Osteocyte (in vitro differentiated cells): ENCODE data around the gene ESRRA. TPM values are rescaled to one million over a fixed set of nuclear protein-coding genes. Genes with fewer than 3 reads are reported as not detected.
A peak's percentile ranks its signal among the peaks of the same experiment; 100 is the strongest.

ENCODE experiments used
- DNase-seq: peaks from one replicate; pipeline ENCODE4 v3.0.0; 2021; ENCODE audit warnings: mixed read lengths; ENCODE audit not compliant: unreplicated experiment; ENCODE audit errors: extremely low spot score
- H3K27ac Mint-ChIP-seq: one replicate; pipeline ENCODE4 v1.8.0; 2021; ENCODE audit warnings: mild to moderate bottlenecking, mixed read lengths; ENCODE audit not compliant: unreplicated experiment
- H3K27me3 Mint-ChIP-seq: one replicate; pipeline ENCODE4 v1.8.0; 2021; ENCODE audit warnings: mixed read lengths; ENCODE audit not compliant: unreplicated experiment
- H3K36me3 Mint-ChIP-seq: one replicate; pipeline ENCODE4 v1.8.0; 2021; ENCODE audit warnings: mixed read lengths; ENCODE audit not compliant: unreplicated experiment
- H3K4me1 Mint-ChIP-seq: one replicate; pipeline ENCODE4 v1.8.0; 2021; ENCODE audit warnings: mixed read lengths; ENCODE audit not compliant: unreplicated experiment
- H3K4me3 Mint-ChIP-seq: one replicate; pipeline ENCODE4 v1.8.0; 2021; ENCODE audit warnings: mild to moderate bottlenecking, moderate library complexity, mixed read lengths; ENCODE audit not compliant: unreplicated experiment
- H3K9me3 Mint-ChIP-seq: one replicate; pipeline ENCODE4 v1.8.0; 2021; ENCODE audit warnings: mixed read lengths; ENCODE audit not compliant: unreplicated experiment
- total RNA-seq: library from RNA; stranded (reverse); gene quantifications from 2 replicates; pipeline ENCODE4 v1.2.1, GENCODE V29; 2021
- TF ChIP-seq, protein P1 (sequence below): fragments of 200-600 bp; sonication (generic); IDR thresholded peaks from 2 replicates; pipeline ENCODE4 v1.5.0; 2021; ENCODE audit warnings: antibody characterized with exemption, mild to moderate bottlenecking, moderate library complexity

ESRRA gene
- total RNA-seq, 1 donor from 2014 or later: 37.4 TPM

DNA sequence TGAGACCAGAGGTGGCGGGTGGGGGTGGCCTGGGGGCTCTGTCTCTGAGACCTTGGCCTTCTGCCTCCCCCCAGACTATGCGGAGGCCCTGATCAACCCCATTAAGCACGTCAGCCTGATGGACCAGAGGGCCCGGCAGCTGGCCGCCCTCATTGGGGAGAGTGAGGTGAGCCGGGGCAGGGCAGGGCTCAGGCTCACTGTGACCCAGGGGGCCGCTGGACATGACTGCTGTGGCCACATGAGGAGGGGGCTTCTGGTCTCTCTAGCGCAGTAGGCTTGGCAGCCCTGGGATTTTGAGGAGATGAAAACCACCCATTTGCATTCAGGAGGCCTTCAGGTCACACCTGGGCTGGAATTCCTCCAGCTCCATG, 41.4 kb upstream of the ESRRA start:
- no peak overlapping the region for H3K4me3 Mint-ChIP-seq
- H3K36me3 Mint-ChIP-seq: peaks cover 16% of the 10 kb centered on the region
- DNase-seq: no peak
- no peaks in the 10 kb centered on the region for H3K9me3 Mint-ChIP-seq
- TF ChIP-seq, protein P1, sequence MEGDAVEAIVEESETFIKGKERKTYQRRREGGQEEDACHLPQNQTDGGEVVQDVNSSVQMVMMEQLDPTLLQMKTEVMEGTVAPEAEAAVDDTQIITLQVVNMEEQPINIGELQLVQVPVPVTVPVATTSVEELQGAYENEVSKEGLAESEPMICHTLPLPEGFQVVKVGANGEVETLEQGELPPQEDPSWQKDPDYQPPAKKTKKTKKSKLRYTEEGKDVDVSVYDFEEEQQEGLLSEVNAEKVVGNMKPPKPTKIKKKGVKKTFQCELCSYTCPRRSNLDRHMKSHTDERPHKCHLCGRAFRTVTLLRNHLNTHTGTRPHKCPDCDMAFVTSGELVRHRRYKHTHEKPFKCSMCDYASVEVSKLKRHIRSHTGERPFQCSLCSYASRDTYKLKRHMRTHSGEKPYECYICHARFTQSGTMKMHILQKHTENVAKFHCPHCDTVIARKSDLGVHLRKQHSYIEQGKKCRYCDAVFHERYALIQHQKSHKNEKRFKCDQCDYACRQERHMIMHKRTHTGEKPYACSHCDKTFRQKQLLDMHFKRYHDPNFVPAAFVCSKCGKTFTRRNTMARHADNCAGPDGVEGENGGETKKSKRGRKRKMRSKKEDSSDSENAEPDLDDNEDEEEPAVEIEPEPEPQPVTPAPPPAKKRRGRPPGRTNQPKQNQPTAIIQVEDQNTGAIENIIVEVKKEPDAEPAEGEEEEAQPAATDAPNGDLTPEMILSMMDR: no peak
- H3K4me1 Mint-ChIP-seq: peaks cover 16% of the 10 kb centered on the region
- H3K27me3 Mint-ChIP-seq: no peaks in the 10 kb centered on the region
- H3K27ac Mint-ChIP-seq: no peak overlapping the region

DNA sequence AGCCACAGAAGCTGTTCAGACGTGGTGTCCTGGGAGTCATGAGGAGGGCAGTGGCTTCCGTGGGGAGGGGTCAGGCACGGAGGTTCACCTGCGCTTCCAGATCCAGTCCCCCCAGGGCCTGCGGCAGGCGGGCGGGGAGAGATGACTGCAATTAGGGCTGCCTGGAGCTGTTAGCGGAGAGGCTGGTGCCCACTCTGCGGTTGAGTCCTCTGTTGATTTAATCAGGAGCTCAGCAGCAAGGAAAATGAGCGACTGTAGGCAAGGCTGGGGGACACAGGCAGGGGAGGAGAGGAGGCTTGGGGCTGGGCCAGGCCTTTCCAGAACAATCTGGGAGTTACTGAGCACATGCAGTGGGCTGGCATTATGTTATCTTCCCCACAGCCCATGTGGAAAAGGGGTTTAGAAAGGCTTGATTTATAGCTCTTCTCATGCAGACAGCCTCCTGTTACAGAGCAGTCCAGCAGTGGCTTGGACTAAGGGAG, 40.9 kb upstream of the ESRRA start:
- peaks cover 14% of the 10 kb centered on the region for H3K36me3 Mint-ChIP-seq
- no peaks in the 10 kb centered on the region for H3K27me3 Mint-ChIP-seq
- TF ChIP-seq, protein P1: no peak
- H3K4me3 Mint-ChIP-seq: no peak overlapping the region
- no peak for DNase-seq
- H3K4me1 Mint-ChIP-seq: peaks cover 19% of the 10 kb centered on the region
- no peaks in the 10 kb centered on the region for H3K9me3 Mint-ChIP-seq
- no peak overlapping the region for H3K27ac Mint-ChIP-seq

DNA sequence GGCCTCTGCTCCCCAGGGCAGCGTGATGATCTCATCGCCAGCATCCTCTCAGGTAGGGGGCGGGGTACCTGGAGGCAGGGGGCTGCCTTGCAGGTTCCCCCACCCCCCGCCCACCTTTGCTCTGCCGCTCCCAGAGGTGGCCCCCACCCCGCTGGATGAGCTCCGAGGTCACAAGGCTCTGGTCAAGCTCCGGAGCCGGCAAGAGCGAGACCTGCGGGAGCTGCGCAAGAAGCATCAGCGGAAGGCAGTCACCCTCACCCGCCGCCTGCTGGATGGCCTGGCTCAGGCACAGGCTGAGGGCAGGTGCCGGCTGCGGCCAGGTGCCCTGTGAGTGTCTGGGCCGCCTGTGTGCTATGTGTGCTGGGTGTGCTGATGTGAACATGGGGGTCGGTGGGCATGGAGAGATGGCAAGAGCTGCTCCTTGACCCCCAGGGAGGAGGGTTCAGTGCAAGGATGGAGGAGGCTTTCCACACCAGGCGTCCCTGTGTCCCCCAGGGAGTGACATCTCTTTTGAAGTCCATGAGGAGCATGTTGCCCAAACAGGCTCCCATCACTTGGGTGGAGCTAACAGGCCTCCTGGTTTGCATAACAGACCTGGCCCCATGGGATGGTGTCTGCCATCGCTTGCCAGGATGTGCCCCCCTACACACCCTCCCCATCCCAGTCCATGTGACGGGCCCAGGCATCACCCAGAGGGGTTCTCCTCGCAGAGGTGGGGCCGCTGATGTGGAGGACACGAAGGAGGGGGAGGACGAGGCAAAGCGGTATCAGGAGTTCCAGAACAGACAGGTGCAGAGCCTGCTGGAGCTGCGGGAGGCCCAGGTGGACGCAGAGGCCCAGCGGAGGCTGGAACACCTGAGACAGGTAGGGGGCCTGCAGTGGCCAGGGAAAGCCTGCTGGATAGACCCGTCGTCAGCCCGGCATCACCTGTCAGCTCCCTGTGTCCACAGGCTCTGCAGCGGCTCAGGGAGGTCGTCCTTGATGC, 39.9 kb upstream of the ESRRA start:
- Mint-ChIP-seq H3K27ac (no peak overlapping the region), H3K9me3 (no peaks in the 10 kb centered on the region), H3K4me1 (peaks cover 19% of the 10 kb centered on the region), H3K27me3 (no peaks in the 10 kb centered on the region), H3K4me3 (no peak overlapping the region), H3K36me3 (peaks cover 6% of the 10 kb centered on the region)
- no peak for DNase-seq
- TF ChIP-seq, protein P1: no peak

DNA sequence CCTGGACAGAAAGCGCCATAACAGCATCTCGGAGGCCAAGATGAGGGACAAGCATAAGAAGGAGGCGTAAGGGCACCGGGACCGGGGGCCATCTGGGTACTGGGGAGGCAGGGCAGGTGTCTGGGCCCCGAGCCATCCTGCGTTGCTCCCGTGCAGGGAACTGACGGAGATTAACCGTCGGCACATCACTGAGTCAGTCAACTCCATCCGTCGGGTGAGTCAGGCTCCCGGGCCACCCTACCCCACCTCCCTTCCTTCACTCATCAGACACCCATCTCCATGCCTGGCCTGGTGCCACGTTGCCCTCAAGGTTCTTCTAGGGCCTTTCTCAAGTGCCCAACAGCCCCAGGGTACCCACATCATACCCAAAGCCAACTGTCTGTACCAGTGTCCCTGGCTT, 39.0 kb upstream of the ESRRA start:
- no peak overlapping the region for H3K4me3 Mint-ChIP-seq
- peaks cover 6% of the 10 kb centered on the region for H3K36me3 Mint-ChIP-seq
- H3K27me3 Mint-ChIP-seq: no peaks in the 10 kb centered on the region
- TF ChIP-seq, protein P1: no peak
- H3K27ac Mint-ChIP-seq: no peak overlapping the region
- no peak for DNase-seq
- peaks cover 19% of the 10 kb centered on the region for H3K4me1 Mint-ChIP-seq
- no peaks in the 10 kb centered on the region for H3K9me3 Mint-ChIP-seq

DNA sequence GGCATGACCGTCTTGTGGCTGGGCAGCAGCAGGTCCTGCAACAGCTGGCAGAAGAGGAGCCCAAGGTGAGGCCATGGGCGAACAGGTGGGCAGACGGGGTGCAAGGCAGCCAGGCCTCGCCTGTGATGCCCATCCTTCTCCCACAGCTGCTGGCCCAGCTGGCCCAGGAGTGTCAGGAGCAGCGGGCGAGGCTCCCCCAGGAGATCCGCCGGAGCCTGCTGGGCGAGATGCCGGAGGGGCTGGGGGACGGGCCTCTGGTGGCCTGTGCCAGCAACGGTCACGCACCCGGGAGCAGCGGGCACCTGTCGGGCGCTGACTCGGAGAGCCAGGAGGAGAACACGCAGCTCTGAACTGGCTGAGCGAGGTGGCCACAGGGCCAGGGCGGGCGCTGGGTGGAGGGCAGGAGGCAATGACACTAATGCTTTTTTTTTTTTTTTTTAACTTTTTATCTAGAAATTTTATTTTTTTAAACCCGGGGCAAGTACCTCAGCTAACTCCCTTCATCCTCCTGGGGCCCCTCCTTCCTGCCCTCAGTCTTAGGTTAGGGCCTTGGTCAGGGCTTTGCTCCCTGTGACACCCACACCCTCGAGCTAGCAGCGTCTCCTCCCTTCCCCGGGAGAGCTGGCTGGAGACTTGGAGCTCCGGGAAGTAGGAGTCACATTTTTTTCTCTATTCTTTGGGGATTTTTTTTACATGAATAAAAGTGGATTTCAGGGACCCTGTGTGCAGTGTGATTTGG, 37.9 kb upstream of the ESRRA start:
- Mint-ChIP-seq H3K36me3 (peaks cover 4% of the 10 kb centered on the region), H3K27me3 (no peaks in the 10 kb centered on the region), H3K4me3 (no peak overlapping the region), H3K27ac (peak overlapping the region; percentile 99), H3K4me1 (peaks cover 26% of the 10 kb centered on the region), H3K9me3 (no peaks in the 10 kb centered on the region)
- no peak for DNase-seq
- TF ChIP-seq, protein P1: no peak
